ENCODE results near the gene DIS3L. TPM values are rescaled to one million over a fixed set of nuclear protein-coding genes. Genes with fewer than 3 reads are reported as not detected.
"Not testable (repeated sequence)": the region's sequence is repeated elsewhere in the genome, so short reads cannot be mapped to it uniquely, and the experiment has no call there.

The DIS3L gene
- total RNA-seq, 2 donors from 2014 or later: 24.3 to 25.3 TPM

GRCh38 chr15:66369773-66370651 is 76.6 kb downstream of the DIS3L start:
- intact Hi-C loops (cut with DNase I): no loop called here
- no peak for DNase-seq (ENCODE audit: low spot score)

GRCh38 chr15:66374179-66374578 is 80.8 kb downstream of the DIS3L start:
- no peak for DNase-seq (ENCODE audit: low spot score)

GRCh38 chr15:66378814-66379430 is 85.6 kb downstream of the DIS3L start:
- no peak for DNase-seq (ENCODE audit: low spot score)
- intact Hi-C loops (cut with DNase I): no loop called here

More at GRCh38 chr15:66374179-66374578, 80.8 kb downstream of the DIS3L start:
- intact Hi-C loops (cut with DNase I): no loop called here

- DNase-seq (ENCODE audit: low spot score); intact Hi-C loops (cut with DNase I): not testable (repeated sequence)
These were observed 88.0 kb downstream of the DIS3L start for GRCh38 chr15:66381376-66381775.

Other genes starting within 250 kb of the DIS3L start
- gene MEGF11, start 39.8 kb upstream of the DIS3L start, total RNA-seq: under 1 TPM in 1 of 2 donors, not detected in 1; 0.05 TPM
- 1 to 10 TPM; 6.1 to 6.5 TPM for gene TIPIN, start 63.1 kb downstream of the DIS3L start, total RNA-seq
- 10 to 100 TPM; 36.6 to 70.4 TPM for gene MAP2K1, start 93.3 kb downstream of the DIS3L start, total RNA-seq
- gene SNAPC5, start 204.2 kb downstream of the DIS3L start, total RNA-seq: 10 to 100 TPM; 19.5 to 26.2 TPM
- gene RPL4, start 211.3 kb downstream of the DIS3L start, total RNA-seq: 1,000 to 10,000 TPM; 1,740 to 1,819 TPM
- 1 to 10 TPM; 6.4 to 7.5 TPM for gene ZWILCH, start 211.8 kb downstream of the DIS3L start, total RNA-seq